HG02610 (cell line): Measurements from ENCODE around the gene RGS6.
A peak's percentile ranks its signal among the peaks of the same experiment; 100 is the strongest.

Experiments used
- ATAC-seq: cut with Tn5 transposase; IDR thresholded peaks from one replicate; pipeline ENCODE4 v1.9.1; 2021; ENCODE audit warnings: mild to moderate bottlenecking, moderate library complexity; ENCODE audit not compliant: unreplicated experiment

Gene RGS6

DNA sequence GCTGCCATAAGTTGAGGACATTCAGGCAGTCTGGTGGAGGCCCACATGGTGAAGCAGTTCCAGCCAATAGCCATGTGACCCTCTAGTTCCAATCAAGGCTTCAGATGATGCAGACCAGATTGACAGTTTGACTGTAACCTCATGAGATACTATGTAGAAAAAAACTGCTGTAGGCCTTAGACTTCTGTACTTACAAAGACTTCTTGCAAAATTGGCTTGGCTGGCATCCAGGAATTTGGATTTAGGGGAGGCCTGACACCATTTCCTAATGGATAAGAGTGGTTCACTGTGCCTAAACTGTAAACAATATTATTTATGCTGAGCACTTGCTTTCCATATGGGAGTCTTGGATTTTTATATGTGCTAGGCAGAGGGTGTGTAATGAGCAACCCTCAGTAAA lies 76.4 kb downstream of the RGS6 start:
- no peak for ATAC-seq

DNA sequence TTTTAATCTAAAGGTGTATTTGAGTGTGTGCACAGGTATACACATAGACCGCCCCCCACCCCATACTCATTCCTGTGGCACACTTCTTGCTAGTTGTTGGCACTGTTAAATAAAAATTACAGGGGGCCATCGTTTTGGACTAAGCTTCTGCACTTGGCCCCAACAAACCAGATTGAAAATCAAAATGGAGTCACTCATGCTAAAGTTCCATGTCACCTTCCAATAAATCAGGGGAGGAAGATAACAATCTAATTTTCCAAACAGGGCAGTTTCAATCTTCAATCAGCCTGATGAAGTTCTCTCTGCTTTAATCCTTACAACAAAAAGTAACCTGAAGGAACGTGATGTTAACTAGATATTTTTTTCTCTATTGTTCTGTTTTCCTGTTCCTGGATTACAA lies 78.2 kb downstream of the RGS6 start:
- no peak for ATAC-seq

DNA sequence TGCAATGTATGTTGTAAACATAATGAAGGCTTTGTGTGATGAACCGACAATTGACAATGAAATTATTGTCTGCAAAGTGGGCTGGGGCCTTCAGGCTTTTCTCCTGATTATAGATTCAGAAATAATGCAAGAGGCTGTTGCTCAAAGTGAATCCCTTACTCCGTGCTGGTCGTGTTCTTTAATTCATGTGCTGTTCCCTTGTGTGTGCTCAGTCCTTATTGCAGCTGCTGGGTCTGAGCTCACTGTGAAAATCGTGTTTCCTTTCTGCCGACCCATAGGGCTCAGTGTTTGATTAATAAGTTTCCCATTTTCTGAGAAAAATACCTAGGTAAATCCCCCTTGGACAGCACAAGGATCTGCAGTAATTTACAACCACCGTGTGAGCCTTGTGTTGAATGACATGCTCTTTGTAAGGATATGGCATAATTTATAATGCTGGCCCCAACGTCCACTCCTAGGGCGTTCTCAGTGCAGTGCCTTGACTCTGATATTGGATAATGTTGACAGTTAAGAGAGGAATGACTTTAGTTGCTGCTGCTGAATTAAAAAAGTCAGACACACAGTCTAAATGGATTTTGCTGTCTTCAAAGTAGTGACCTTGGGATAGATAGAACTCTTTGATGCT lies 81.6 kb downstream of the RGS6 start:
- ATAC-seq, result no peak

DNA sequence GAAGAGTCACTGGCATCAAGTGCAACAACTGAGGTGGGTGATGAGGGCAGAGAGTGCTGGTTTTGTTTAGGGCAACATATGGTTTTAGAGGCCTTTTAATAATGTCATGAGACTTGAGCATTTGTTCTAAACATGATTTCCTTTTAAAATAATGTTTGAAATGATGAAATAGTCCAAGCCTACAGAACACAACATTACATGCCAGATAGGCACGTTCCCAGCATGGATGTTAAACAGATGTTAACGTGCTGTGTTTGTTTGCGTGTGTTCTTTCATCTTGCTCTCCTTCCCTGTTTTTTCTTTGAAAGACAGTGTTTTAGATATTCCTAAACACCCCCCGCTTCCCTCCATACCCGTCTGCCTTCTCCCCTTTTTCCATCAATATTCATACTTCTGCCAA lies 82.3 kb downstream of the RGS6 start:
- no peak for ATAC-seq

DNA sequence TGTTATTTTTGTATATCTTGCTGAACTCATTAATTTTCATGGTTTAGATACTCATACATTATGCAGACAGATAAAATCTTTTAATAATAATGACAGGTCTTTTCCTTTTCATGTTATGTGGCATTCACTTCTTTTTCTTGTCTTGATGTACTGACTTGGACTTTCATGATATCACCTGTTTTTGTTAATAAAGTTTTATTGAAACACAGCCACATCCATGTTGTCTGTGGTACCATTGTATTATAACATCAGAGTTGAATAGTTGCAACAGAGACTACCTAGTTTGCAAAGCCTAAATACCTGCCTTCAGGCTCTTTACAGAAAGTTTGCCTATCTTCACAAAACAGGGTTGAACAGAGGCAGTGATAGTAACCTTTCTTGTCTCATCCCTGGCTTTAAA lies 85.1 kb downstream of the RGS6 start:
- ATAC-seq, result no peak

DNA sequence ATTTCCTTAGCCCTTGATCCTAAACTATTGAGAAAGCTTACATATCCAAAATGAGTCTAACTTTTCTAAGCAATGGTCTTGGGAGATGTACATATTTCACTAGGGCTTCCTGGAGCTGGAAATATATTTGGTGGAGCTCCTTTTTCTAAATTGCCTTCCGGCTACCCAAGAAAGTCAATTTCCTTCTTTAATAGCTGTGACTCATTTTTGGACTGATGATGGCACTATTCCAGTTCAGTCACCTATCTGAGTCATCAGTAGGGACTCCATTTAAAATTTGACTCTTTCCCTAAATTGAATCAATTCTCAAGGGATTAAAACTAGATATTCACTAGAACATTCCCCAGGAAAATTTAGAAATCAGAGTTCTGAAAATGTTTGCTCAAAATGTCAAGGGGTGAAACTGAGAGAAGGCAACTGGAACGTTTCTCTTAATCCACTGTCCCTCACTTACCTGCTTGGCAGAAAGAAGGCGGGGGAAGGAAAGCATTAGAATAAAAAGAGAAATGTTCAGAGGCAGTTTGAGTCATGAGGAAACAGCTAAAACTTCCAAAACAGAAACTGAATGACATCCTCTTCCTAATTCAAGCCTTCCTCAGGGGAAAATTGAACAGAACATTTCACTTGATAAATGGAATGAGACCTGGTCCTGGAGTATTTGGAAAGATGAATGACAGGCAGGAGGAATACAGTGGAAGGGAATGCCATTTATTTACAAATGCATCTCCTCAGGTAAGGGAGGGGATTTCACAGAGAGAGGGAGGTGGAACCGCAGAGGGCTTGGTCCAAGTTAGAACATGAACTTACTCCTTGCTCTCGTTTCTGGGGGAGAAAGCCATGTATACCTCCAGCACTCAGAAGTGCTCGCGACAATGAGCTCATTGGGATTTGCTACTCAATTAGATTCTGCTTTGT lies 91.2 kb downstream of the RGS6 start:
- ATAC-seq, result no peak

DNA sequence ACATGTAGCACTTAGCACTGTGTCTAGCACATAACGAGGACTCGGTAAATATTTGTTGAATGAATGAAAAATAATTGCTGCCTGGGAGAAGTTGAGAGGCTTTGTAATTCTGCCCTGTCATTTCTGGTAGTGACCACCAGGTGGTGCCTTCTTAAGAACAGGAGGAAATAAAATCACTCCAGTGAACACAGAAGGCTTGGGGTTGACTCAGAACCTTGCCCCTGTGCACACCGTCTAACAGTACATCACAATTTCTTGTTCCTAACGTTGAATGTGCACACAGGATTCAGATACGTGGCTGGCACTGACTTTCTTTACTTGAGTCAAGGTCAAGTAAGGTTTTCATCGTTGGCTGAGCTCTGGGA lies 91.8 kb downstream of the RGS6 start:
- ATAC-seq, result no peak

DNA sequence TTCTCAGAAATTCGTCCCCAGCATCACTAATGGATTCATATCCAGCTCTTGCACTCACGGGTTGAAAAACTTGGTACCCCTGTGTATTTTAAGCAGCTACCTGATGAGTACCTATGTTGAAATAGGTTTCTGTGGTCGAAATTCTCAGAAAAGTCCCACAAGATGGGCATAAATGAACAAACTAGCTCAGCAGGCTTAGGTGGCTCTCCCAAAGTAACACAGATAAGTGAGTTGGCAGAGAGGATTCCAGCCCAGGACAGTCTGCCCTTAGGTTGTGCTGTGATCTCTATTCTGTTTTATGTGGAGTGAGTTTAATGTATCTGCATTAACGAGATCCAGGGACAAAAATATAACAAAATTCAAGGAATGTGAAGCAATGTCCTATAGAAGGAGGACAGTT lies 92.3 kb downstream of the RGS6 start:
- no peak for ATAC-seq

DNA sequence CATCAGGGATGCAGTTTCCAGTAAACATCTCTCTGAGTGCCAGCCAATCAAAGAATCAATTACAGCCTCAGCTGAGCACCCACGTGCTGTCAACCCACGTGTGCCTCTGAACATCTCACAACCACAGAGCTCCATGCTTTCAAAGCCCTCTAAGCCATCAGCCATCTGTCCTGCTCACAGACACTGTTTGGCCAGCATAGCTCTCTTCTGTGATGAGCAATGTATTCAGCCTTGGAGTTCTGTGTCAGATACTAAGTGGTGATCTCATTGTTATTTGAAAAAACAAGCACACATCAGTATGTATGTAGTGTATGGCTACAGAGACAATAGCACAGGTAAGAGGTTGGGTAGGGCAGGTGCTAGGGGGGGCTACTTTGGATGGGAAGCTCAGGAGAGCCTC lies 94.3 kb downstream of the RGS6 start:
- ATAC-seq, result no peak

DNA sequence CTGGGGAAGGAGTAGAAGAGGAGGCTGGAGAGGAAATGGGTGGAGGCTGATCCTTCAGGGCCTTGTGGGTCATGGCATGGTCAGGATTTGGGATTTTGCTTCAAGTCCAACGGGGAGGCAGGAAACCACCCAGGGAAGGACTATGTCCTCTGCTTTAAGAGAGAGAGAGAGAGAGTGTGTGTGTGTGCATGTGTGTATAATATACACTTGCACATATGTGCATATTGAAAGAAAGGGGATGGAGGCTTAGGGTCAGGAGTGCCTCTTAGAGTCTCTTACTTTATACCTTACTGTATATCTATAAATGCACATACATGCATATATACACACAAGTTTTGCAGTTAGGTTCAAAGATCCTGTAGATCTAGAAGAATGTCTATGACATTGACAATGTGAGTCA lies 94.8 kb downstream of the RGS6 start:
- no peak for ATAC-seq

DNA sequence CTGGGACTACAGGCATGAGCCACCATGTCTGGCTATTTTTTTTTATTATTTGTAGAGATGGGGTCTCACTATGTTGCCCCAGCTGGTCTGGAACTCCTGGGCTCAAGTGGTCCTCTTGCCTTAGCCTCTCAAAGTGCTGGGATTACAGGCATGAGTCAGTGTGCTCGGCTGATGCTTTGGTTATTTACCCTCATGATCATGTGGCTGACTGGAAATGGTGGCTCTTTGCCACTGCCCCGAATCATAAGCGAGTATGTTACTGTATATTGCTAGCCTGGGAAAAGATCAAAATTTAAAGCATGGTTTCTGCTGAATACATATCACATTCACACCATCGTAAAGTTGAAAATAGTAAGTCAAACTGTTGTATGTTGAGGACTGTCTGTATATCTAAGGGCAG lies 101.1 kb downstream of the RGS6 start:
- ATAC-seq, result no peak

DNA sequence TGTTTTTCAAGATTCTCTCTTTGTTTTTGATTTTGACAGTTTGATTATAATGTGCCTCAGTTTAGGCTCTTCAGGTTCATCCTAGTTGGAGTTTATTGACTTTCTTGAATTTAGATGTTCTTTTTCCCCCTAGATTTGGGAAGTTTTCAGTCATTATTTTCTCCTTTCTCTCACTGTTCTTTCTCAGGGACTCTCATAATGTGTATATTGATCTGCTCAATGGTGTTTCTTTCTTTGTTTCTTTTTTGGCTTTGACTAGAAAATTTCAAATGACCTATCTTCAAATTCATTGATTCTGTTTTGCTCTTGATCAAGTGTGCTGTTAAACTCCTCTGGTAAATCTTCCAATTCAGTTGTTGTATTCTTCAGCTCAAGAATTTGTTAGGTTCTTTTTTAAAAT lies 108.3 kb downstream of the RGS6 start:
- no peak for ATAC-seq

DNA sequence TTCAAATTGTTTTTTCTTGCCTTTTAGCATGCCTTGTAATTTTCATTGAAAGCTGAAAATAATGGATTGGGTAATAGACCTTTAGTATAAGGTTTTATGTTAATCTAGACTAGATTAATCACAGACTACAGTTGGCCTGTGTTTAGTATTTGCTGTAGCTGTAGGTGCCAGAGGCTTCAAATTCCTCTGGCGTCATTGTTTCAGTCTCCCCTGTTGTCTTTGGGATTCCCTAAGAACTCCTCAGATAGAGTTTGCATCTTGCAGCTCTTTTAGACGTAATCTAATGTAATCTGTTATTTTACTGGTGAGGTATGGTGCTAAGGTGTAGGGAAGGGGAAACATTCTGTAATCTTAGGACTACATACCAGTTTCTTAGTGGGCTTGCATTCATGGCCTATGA lies 113.0 kb downstream of the RGS6 start:
- ATAC-seq, result no peak

DNA sequence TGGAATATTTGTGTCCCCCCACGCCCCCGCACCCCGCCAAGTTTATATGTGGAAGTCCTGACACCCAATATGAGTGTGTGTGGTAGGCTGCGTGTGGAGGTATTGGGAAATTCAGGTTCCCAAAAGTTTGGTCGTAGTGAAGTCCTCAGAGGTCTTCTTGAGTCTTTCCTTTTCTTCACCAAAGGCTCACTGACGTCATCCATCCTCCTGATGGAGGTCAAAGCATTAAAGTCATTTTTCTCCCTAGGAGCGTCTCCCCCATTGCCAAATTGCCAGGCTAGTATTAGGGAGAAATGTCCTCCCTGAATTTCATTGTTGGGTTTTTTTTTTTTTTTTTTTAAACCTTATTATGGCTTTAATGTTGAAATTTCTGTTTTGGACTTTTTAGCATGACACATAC lies 113.7 kb downstream of the RGS6 start:
- no peak for ATAC-seq

DNA sequence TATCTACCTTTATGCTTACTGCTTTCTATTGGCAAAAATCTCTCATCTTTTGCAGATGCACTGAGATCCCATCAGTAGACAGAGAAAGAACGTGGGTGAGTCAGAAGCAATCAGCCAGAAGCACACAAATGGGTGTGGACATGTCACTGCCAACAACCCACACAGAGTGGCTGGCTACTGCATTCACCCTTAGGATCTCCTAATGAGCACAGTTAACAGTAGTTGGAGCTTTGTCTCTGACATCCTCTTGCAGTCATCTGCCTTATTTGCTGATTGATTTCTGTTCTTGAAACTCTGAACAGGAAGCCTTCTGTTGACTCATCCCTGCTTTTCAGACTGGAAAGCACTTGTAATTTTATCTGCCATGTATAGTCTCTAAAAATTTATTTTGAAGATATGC lies 117.2 kb downstream of the RGS6 start:
- ATAC-seq, result peak; percentile 73

DNA sequence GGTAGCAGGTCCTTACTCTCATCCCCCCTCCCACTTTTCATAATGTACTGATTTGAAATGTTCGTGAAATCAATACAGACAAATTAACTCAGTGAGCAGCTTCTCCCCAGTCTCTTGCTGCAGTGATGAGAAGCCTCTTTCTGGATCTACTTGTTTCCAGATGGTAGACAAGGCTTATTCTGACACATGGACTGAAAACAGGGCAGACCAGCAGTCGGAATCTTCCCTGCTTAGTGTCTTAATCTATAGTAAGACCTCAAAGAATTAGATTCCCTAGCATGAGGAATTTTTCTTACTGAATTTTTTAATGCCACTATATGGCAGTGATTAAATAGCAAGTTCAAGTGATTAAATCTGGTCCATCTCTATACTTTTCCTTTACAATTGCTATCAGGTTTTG lies 120.1 kb downstream of the RGS6 start:
- no peak for ATAC-seq

DNA sequence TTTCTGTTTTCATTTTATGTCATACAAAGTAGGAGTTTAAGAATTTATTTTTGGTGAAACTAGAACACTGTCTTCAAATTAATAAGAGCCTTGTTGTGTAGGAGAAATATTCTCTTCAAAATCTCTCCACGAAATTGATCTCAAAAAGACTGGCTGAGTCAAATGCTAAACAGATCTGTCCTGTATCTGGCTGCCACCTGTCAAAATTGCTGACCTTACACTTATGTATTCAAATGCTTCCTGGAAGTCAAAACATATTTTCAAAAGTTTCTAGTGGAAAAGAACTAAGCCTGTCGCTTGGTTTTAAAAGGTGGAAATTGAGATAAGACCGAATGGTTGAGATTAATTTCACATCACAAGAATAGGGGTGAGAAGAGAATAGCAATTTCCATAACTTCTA lies 121.4 kb downstream of the RGS6 start:
- no peak for ATAC-seq

DNA sequence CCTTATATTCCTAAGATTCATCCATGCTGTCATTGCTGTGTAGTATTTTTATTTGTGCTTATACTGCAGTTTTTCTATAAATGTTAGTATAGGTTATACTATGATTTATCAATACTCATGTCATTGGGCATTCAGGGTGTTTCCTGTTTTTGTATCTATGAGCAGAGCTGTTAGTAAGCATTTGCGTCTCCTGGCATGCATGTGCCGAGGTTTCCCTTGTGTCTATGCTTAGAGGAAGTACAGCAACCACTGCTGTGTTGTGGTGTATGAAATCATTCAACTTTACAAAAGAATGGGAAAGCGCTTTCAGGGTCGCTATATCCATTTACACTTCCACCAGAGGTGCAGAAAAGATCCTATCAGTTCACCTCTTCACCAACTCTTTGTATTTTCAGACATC lies 122.7 kb downstream of the RGS6 start:
- no peak for ATAC-seq

DNA sequence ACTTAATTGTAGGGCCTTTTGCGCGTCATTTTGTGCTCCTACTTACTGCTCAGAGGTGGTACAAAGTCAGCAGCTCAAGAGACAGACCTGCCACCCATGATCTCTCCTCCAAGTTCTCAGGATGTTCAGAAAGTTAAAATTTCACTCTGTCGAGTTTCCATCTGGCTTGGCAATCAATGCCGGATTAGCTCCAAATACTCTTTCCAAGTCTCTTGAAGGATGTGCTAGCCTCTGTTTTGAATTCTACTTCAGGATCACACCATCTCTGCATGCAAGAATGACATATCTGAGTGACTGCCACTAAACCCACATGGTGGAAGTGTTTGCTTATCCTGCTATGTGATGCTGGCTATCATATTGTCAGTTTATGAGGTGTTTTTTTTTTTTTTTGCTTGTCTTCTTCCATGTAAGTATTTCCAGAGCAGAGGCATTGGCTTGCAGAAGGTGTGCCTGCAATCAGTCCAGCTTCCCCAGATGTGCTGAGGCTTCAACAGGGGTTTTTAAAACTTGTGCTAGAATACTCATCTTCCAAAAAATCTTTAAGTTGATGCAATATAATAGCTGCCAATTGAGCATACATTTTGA lies 125.6 kb downstream of the RGS6 start:
- ATAC-seq, result no peak

DNA sequence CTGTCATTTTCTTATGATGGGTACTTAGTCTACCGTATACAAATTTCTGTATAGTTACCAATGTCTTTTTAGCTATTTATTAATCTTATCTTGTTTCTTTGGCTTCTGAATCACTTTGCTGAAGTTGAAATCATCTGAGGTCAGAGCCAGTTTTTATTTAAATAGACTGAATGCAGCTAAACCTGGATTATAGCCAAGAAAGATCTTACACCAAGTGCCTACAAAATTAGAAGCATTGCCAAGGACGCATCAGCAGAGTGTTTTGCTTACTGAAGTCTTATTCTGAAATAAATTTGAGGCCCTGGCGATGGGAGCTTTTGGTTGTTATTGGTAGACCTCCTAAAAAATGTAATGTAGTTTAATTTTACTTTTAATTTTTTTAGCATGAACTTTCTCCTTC lies 128.2 kb downstream of the RGS6 start:
- ATAC-seq, result no peak

DNA sequence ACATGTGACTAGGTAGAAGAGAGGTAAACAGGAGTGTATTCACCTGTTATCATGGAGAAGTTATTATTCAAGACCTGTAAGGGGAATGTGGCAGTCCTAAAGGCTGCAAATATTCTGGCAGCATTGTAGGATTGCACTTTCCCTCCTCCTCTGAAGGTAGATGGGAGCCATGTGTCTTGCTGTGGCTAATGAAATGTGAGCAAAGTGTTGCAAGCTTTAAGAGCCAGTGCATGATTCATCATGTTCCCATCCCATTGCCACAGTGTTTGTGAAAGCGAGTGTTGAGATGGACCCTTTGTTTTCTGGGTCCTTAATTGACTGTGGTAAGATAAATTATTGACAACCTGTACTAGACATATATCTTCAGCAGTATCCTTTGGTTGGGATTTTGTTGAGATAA lies 128.7 kb downstream of the RGS6 start:
- ATAC-seq, result no peak

DNA sequence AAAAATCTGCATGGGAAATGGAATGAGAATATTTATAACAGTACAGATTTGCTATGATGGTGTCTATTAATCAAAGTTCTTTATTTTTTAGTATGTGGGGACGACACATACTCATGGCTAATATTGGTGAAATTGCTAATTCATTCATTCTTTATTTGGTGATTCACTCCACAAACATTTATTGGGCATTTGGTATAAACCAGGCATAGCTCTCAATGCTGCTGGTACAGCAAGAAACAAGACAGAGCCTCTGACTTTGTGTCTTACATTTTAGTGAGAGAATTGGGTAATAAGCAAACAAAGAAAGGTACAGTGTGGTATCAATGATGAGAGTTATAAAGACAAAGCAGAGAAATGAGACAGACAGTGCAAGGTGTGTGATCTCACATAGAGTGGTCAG lies 129.5 kb downstream of the RGS6 start:
- ATAC-seq, result no peak
